Loucy (cell line): ENCODE results near the gene CTLA4.

Experiments
- CTCF ChIP-seq: fragments of 200-600 bp; sonication (generic); conservative IDR thresholded peaks from 2 replicates; pipeline ENCODE4 v1.5.1; 2014; ENCODE audit warnings: mild to moderate bottlenecking, antibody characterized with exemption, low read length
- EZH2phosphoT487 ChIP-seq: fragments of 200-600 bp; IDR thresholded peaks from 2 replicates; pipeline ENCODE4 v1.6.1; 2018; ENCODE audit warnings: antibody characterized with exemption, mild to moderate bottlenecking, moderate library complexity, borderline replicate concordance

GRCh38 chr2:203893401-203893800 is 25.8 kb downstream of the CTLA4 start:
- no peak for TF ChIP-seq CTCF
- TF ChIP-seq EZH2phosphoT487: no peak
